Left cardiac atrium (tissue), 4 donors: ENCODE measurements around the gene PAM. TPM values are rescaled to one million over a fixed set of nuclear protein-coding genes. Genes with fewer than 3 reads are reported as not detected.

ENCODE experiments used
- ATAC-seq, 2 donors: fragments of 200-7000 bp; cut with Tn5 transposase; one replicate each; pipeline ENCODE4 v1.9.1; 2020; ENCODE audit warnings: mild to moderate bottlenecking in 2 of 2, moderate library complexity in 2 of 2
- DNase-seq: peaks from one replicate; pipeline ENCODE4 v3.0.0-alpha.2; 2020
- intact Hi-C, 2 donors: fragments of 100-400 bp; cut with DNase I; formaldehyde crosslinking; loops; one replicate each; pipeline versions ENCODE4 v1.14.1 to v1.15.1; 2022 to 2023
- total RNA-seq, 2 donors: library from RNA; stranded (reverse); fragmentation: NEBNext Ultra II Directional; extraction: Animal tissue kit (Norgen Biotek cat#: 25700); gene quantifications; one replicate each; pipeline ENCODE4 v1.2.1, GENCODE V29; 2021
- donor health status: DM: no; HTN: yes; CAD: no.
- donor health status: DM: no; HTN: yes; CAD: no; lungs with severe emphysema.
- donor health status: DM: yes; HTN: yes; CAD: no.
- donor health status: Dilated cardiomyopathy.

The PAM gene
- total RNA-seq, 2 donors from 2014 or later = 2,389 to 3,652 TPM

GRCh38 chr5:102834438-102834964 lies 79.4 kb downstream of the PAM start:
- no peak for ATAC-seq
- no peak for DNase-seq
- intact Hi-C loops = no loop called here

DNA sequence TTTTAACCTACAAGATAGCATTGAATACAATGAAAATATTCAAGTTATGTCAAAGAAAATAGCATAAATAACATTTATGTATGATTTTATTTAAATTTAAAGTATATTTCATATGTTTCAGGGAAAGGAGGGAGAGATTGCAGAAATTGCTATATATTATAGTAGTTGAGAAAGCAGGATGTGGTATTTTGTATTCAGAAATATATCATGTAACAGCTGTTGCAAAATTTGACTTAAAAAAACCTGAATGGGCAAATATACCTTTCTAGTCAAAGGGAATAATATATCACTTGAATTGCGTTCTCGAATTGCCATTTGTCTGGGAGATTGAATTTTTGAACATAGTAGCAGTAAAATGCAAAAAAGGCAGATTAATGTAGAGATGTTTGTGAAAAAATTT lies 80.6 kb downstream of the PAM start:
- DNase-seq (no peak), ATAC-seq (no peak)
- intact Hi-C loops = no loop called here

DNA sequence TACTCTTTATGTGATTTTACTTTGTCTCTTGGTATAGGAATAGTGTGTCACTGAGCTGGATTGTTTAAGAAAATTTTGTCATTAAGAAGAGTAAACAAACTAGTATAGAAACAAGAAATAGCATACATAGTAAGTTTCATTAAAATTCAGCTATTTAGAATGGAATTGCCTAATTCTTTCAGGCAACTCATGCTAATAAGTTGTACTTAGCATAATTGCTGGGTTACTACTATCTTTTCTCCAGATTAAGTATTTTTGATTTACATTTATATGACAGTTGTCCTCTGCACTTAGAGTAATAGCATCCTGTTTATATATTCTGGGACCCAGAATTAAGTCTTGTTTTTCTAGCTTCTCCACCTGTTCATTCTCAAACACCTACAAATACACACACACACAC lies 85.9 kb downstream of the PAM start:
- no peak for DNase-seq
- intact Hi-C loops = no loop called here
- no peak for ATAC-seq

DNA sequence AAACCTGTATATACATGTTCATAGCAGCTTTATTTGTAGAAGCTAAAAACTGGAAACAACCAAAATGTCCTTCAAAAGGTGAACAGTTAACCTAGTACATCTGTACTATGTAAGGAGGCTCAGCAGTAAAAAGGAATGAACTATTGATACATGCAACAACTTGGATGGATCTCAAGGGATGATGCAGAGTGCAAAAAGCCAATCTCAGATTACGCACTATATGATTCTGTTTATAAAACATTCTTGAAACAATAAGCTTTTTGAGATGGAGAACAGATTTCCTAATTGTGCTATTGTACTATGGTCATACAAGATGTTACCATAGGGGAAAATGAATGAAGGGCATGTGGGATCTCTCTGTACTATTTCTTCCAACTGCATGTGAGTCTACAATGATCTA lies 88.9 kb downstream of the PAM start:
- intact Hi-C loops = no loop called here
- DNase-seq (no peak), ATAC-seq (no peak)

GRCh38 chr5:102845041-102845440 lies 89.9 kb downstream of the PAM start:
- DNase-seq (no peak), ATAC-seq (no peak)
- intact Hi-C loops = no loop called here

- no peak for ATAC-seq
- DNase-seq = no peak
- intact Hi-C loops = no loop called here
Observed at GRCh38 chr5:102850503-102850902, 95.4 kb downstream of the PAM start.

DNA sequence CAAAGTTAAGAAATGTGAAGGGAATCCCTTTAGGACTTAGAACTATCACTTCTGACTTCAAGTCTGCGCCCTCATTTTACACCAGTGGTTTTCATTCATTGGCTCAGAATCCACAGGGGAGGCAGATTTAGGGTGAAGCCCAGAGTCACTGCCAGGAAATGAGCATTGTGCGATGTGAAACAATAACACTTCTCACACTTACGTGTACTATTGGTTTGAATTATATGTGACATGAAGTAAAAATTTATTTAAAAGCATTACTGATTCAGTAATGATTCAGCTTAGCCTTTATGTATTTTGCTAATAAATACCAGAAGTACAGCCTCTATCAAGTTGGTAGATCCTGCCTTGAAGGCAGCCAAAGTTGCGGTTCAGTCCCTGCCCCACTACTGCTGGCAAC lies 98.6 kb downstream of the PAM start:
- ATAC-seq = no peak
- intact Hi-C loops = no loop called here
- no peak for DNase-seq

- ATAC-seq (no peak), DNase-seq (no peak)
- intact Hi-C loops = no loop called here
Observed at GRCh38 chr5:102855681-102856388, 100.7 kb downstream of the PAM start.

- intact Hi-C loops = no loop called here
- ATAC-seq (peak in 1 of 2 donors; percentile 18), DNase-seq (no peak)
Observed at GRCh38 chr5:102856389-102856777, 101.3 kb downstream of the PAM start.

GRCh38 chr5:102857076-102857818 lies 102.1 kb downstream of the PAM start:
- DNase-seq (no peak), ATAC-seq (peak; percentile 81 to 84)
- intact Hi-C loops = no loop called here

DNA sequence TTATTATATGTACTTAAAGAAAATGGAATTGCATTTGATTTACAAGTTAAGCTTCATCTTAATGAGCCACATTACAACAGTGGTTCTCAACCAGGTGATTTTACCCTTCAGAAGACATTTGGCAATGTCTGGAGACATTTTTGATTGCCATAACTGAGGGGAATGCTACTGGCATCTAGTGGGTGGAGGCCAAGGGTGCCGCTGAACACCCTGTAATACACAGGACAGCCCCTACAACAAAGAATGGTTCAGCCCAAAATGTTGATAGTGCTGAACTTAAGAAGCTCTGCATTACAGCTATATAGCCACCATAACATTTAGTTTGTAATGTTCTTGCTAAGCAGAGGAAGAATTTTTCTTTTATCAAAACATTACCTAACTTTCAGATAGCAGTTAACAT lies 103.1 kb downstream of the PAM start:
- ATAC-seq (no peak), DNase-seq (no peak)
- intact Hi-C loops = no loop called here

- ATAC-seq (no peak), DNase-seq (no peak)
- intact Hi-C loops = no loop called here
Observed at GRCh38 chr5:102858808-102859207, 103.7 kb downstream of the PAM start.

- DNase-seq (no peak), ATAC-seq (no peak)
- intact Hi-C loops = no loop called here
Observed at GRCh38 chr5:102860035-102860434, 104.9 kb downstream of the PAM start.

- DNase-seq (no peak), ATAC-seq (no peak)
- intact Hi-C loops = no loop called here
Observed at GRCh38 chr5:102863058-102863457, 108.0 kb downstream of the PAM start.

- intact Hi-C loops = no loop called here
- ATAC-seq = no peak
- DNase-seq = no peak
Observed at GRCh38 chr5:102863764-102864560, 108.9 kb downstream of the PAM start.

DNA sequence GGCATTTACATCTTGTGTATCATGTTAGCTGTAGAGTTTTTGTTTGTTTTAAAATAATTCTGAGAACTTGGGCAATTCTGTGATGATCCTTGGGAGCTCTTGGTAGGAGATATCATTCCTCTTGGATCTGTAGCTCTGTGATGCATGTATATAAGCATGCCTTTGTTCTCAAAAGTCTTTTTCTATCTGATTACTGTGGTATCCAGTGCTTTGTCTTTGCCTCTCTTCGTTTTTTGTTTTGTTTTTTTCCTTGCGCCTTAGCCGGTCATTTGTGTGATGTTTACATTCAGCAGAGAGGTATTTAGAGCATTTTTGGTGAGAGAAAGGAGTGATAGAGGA lies 110.0 kb downstream of the PAM start:
- intact Hi-C loops = loop anchor here in 1 of 2 donors (5.0 kb wide), 1 partner anchor 68 kb away; no protein-coding TSS in a partner anchor
- peak in 1 of 2 donors; percentile 3 for ATAC-seq

GRCh38 chr5:102865510-102866236 lies 110.6 kb downstream of the PAM start:
- DNase-seq (peak; percentile 85), ATAC-seq (peak; percentile 93 to 96)
- intact Hi-C loops = loop anchor here in 1 of 2 donors (5.0 kb wide), 1 partner anchor 68 kb away; no protein-coding TSS in a partner anchor

More for the DNA sequence above, 110.0 kb downstream of the PAM start:
- no peak for DNase-seq

DNA sequence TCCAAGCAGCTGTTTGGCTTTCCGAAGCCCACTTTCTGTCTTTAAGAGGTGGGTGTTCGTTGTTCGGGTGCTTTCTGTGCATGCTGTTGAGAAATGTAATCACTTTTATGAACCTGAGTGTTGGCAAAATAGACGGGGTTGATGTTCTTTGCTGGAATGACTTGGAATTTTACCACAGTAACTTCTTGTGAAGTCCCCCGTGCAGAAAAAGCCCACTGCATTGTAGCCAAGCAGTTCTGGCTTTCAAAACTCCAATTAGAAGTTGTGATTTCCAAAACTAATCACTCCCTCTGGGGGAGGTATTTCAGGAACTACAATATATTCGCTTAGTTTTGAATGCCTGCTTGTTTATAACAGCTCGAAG lies 111.1 kb downstream of the PAM start:
- intact Hi-C loops = loop anchor here in 1 of 2 donors (5.0 kb wide), 1 partner anchor 69 kb away; no protein-coding TSS in a partner anchor
- ATAC-seq = peak in 1 of 2 donors; percentile 9
- DNase-seq = no peak
